ENCODE data around the gene MSH3.
"Not testable (repeated sequence)": the region's sequence is repeated elsewhere in the genome, so short reads cannot be mapped to it uniquely, and the experiment has no call there.

The MSH3 gene

GRCh38 chr5:80705216-80705769 lies 50.8 kb downstream of the MSH3 start:
- in situ Hi-C loops (cut with MboI; ENCODE audit: low sequenced_read_pairs) = no loop called here

GRCh38 chr5:80705801-80706200 lies 51.3 kb downstream of the MSH3 start:
- in situ Hi-C loops (cut with MboI; ENCODE audit: low sequenced_read_pairs) = no loop called here

- in situ Hi-C loops (cut with MboI; ENCODE audit: low sequenced_read_pairs) = no loop called here
These were observed 52.5 kb downstream of the MSH3 start for GRCh38 chr5:80706835-80707447.

GRCh38 chr5:80707645-80708044 lies 53.2 kb downstream of the MSH3 start:
- in situ Hi-C loops (cut with MboI; ENCODE audit: low sequenced_read_pairs) = no loop called here

- in situ Hi-C loops (cut with MboI; ENCODE audit: low sequenced_read_pairs) = no loop called here
These were observed 56.8 kb downstream of the MSH3 start for GRCh38 chr5:80711216-80711615.

- in situ Hi-C loops (cut with MboI; ENCODE audit: low sequenced_read_pairs) = no loop called here
These were observed 57.5 kb downstream of the MSH3 start for GRCh38 chr5:80711938-80712337.

GRCh38 chr5:80712919-80713318 lies 58.5 kb downstream of the MSH3 start:
- in situ Hi-C loops (cut with MboI; ENCODE audit: low sequenced_read_pairs) = no loop called here

GRCh38 chr5:80713631-80714030 lies 59.2 kb downstream of the MSH3 start:
- in situ Hi-C loops (cut with MboI; ENCODE audit: low sequenced_read_pairs) = no loop called here

GRCh38 chr5:80714570-80715298 lies 60.3 kb downstream of the MSH3 start:
- in situ Hi-C loops (cut with MboI; ENCODE audit: low sequenced_read_pairs) = no loop called here

GRCh38 chr5:80715887-80716286 lies 61.4 kb downstream of the MSH3 start:
- in situ Hi-C loops (cut with MboI; ENCODE audit: low sequenced_read_pairs) = no loop called here

GRCh38 chr5:80720181-80720580 lies 65.7 kb downstream of the MSH3 start:
- in situ Hi-C loops (cut with MboI; ENCODE audit: low sequenced_read_pairs) = no loop called here

- in situ Hi-C loops (cut with MboI; ENCODE audit: low sequenced_read_pairs) = no loop called here
These were observed 68.5 kb downstream of the MSH3 start for GRCh38 chr5:80722916-80723315.

- in situ Hi-C loops (cut with MboI; ENCODE audit: low sequenced_read_pairs) = no loop called here
These were observed 71.0 kb downstream of the MSH3 start for GRCh38 chr5:80725446-80725845.

- in situ Hi-C loops (cut with MboI; ENCODE audit: low sequenced_read_pairs) = no loop called here
These were observed 82.3 kb downstream of the MSH3 start for GRCh38 chr5:80736730-80737129.

- in situ Hi-C loops (cut with MboI; ENCODE audit: low sequenced_read_pairs) = no loop called here
These were observed 84.0 kb downstream of the MSH3 start for GRCh38 chr5:80738466-80738865.

- in situ Hi-C loops (cut with MboI; ENCODE audit: low sequenced_read_pairs) = no loop called here
These were observed 84.6 kb downstream of the MSH3 start for GRCh38 chr5:80739057-80739456.

- in situ Hi-C loops (cut with MboI; ENCODE audit: low sequenced_read_pairs) = no loop called here
These were observed 85.0 kb downstream of the MSH3 start for GRCh38 chr5:80739496-80739895.

GRCh38 chr5:80739898-80740297 lies 85.4 kb downstream of the MSH3 start:
- in situ Hi-C loops (cut with MboI; ENCODE audit: low sequenced_read_pairs) = no loop called here

- in situ Hi-C loops (cut with MboI; ENCODE audit: low sequenced_read_pairs) = not testable (repeated sequence)
These were observed 86.0 kb downstream of the MSH3 start for GRCh38 chr5:80740488-80740887.

- in situ Hi-C loops (cut with MboI; ENCODE audit: low sequenced_read_pairs) = no loop called here
These were observed 86.5 kb downstream of the MSH3 start for GRCh38 chr5:80740999-80741398.

- in situ Hi-C loops (cut with MboI; ENCODE audit: low sequenced_read_pairs) = no loop called here
These were observed 89.7 kb downstream of the MSH3 start for GRCh38 chr5:80744149-80744548.

- in situ Hi-C loops (cut with MboI; ENCODE audit: low sequenced_read_pairs) = no loop called here
These were observed 91.0 kb downstream of the MSH3 start for GRCh38 chr5:80745490-80745889.

Data from hTERT RPE-1 (cell line).